ENCODE results near the gene CIBAR2.

Gene CIBAR2

GRCh38 chr16:85061566-85061965, 50.7 kb downstream of the CIBAR2 start:
- POLR2A ChIA-PET (ENCODE audit: low non-redundant PET), result no interaction called here
- TF ChIP-seq CTCF (conservative IDR thresholded peaks at IDR 0.05; ENCODE audit: low read depth), result no peak
- CTCF ChIA-PET, result interaction anchor here (0.7 kb wide), 1 partner anchor 800 kb away, joined by 4 read pairs; no protein-coding TSS in a partner anchor
- no peak overlapping the region for H3K27ac ChIP-seq
- no peak for DNase-seq (ENCODE audit: low spot score)

- ChIA-PET POLR2A (ENCODE audit: low non-redundant PET) (no interaction called here), CTCF (no interaction called here)
- no peak overlapping the region for H3K27ac ChIP-seq
- TF ChIP-seq CTCF (conservative IDR thresholded peaks at IDR 0.05; ENCODE audit: low read depth), result no peak
- DNase-seq (ENCODE audit: low spot score), result no peak
These were observed 53.4 kb downstream of the CIBAR2 start for GRCh38 chr16:85058909-85059308.

GRCh38 chr16:85057948-85058347, 54.3 kb downstream of the CIBAR2 start:
- TF ChIP-seq CTCF (conservative IDR thresholded peaks at IDR 0.05; ENCODE audit: low read depth), result no peak
- ChIA-PET CTCF (interaction anchor here (0.5 kb wide), 1 partner anchor 27 kb away, joined by 3 read pairs; no protein-coding TSS in a partner anchor), POLR2A (ENCODE audit: low non-redundant PET) (no interaction called here)
- no peak overlapping the region for H3K27ac ChIP-seq
- no peak for DNase-seq (ENCODE audit: low spot score)

GRCh38 chr16:85057212-85057889, 54.9 kb downstream of the CIBAR2 start:
- DNase-seq (ENCODE audit: low spot score), result no peak
- ChIA-PET POLR2A (ENCODE audit: low non-redundant PET) (no interaction called here), CTCF (interaction anchor here (0.5 to 0.7 kb wide), 2 partner anchors 27 to 94 kb away, joined by 3 to 4 read pairs; no protein-coding TSS in a partner anchor)
- no peak overlapping the region for H3K27ac ChIP-seq
- 0 out of 2 replicates have a peak, but pooled peaks have one; percentile 10 for TF ChIP-seq CTCF (conservative IDR thresholded peaks at IDR 0.05; ENCODE audit: low read depth)

DNA sequence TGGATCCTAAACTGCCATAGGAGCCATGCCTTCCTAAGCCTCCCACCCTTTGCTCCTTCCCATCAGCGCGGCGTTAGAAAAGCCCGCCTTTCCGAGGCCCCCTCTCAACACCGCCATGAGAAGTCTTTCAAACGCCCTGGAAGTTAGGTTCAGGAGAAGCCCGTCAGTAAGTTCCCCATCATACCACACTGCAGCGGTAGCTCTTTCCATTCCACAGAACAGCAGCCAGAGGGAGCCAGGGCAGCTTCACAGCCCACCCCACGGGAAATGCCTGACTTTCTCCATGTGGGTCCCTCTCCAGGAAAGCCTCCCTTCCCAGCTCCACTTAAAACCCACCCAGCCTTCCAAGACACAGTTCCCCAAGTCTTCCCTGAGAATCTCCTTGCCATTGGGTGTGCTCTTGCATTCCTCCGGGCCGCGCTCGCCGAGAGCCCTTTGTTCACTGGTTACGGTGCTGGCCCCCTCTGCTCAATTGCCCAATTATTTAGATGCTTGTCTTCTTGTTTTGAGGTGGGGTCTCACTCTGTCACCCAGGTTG, 56.0 kb downstream of the CIBAR2 start:
- H3K27ac ChIP-seq, result no peak overlapping the region
- ChIA-PET POLR2A (ENCODE audit: low non-redundant PET) (no interaction called here), CTCF (interaction anchor here (0.6 to 1.1 kb wide), 3 partner anchors 31 to 93 kb away, joined by 4 to 6 read pairs (median 4); no protein-coding TSS in a partner anchor)
- DNase-seq (ENCODE audit: low spot score), result no peak
- TF ChIP-seq CTCF (conservative IDR thresholded peaks at IDR 0.05; ENCODE audit: low read depth), result no peak

DNA sequence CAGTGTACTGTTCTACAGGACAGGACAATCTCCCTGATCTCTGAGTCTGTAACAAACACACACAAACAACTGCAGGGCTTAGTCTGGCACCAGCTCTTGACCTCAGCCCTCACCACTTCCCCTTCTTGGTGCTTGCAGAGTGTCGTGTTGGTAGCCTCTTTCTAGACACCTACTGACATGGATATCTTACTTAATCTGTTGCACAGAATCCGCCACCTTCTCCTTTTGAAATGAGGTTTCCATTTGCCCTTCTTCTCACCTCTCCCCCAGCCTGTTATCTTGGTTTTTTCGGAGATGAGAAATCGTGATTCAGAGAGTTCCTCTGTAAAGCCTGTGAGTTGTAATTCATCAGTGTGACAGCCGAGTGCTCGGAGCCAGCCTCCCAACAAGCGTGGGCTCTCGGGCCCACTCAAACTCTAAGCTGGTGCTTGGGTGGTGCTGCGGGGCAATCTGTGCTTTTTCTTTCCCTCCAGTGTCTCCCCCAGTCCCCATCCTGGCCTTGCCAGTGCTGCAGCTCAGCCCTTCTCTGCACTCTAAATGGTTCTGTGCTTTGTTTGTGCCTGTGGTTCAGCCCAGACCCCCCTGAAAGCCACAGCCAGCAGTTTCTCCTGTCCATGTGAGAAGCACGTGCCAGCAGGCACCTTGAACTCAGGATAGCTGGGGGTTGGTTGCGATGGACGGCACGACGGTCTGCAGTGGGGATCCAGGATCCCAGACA, 56.6 kb downstream of the CIBAR2 start:
- POLR2A ChIA-PET (ENCODE audit: low non-redundant PET), result no interaction called here
- CTCF ChIA-PET, result interaction anchor here (1.1 kb wide), 1 partner anchor 31 kb away, joined by 6 read pairs; no protein-coding TSS in a partner anchor
- no peak for TF ChIP-seq CTCF (conservative IDR thresholded peaks at IDR 0.05; ENCODE audit: low read depth)
- no peak for DNase-seq (ENCODE audit: low spot score)
- no peak overlapping the region for H3K27ac ChIP-seq

Measured in RWPE1 (cell line).